Measurements from ENCODE around the gene SP2.

DNA sequence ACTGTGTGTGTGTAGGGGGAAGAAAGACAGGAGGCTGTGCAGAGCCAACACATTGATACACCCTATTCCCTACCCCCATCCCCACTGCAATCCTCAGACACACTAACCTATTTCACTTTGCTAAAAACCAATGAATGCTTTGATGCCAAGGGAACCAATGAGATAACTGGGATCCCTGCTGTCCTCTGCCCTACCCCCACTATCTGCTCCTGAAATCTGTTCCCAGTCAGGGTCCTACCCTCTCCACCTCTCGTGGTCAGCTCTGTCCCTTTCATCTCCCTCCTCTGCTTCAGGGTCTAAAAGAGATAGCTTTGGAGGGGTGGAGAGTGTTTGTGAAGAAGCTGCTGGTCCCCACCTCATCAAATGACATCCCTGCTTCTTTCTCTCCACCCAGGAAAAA lies 26.0 kb upstream of the SP2 start:
- no peak for TF ChIP-seq POLR2AphosphoS5 (IDR thresholded peaks at IDR 0.05; ENCODE audit: low read depth, low read length)
- no peak for TF ChIP-seq TAF1 (IDR thresholded peaks at IDR 0.05; ENCODE audit: low read depth, low read length)
- TF ChIP-seq POLR2A (IDR thresholded peaks at IDR 0.05; ENCODE audit: low read depth, low read length) = no peak

Measured in GM12891 (cell line).